IMR-90 (cell line): ENCODE data around the gene GARS1. TPM values are rescaled to one million over a fixed set of nuclear protein-coding genes. Genes with fewer than 3 reads are reported as not detected.

Experiments used
- ATAC-seq: fragments of 200-7000 bp; cut with Tn5 transposase; 2 replicates; pipeline ENCODE4 v1.9.1; 2020; ENCODE audit warnings: low read depth, mild to moderate bottlenecking, moderate library complexity
- BruUV-seq: library from RNA; stranded (reverse); fragments of 400-500 nt; replicated peaks from 2 replicates; lab custom pipeline; 2021; lab: Mats Ljungman, UMichigan
- CTCF ChIA-PET: fragments of 300-600 bp; formaldehyde crosslinking; extraction: SDS; loops from one replicate; lab custom pipeline; 2021; ENCODE audit warnings: antibody characterized with exemption; lab: Yijun Ruan, JAX
- POLR2A ChIA-PET: fragments of 300-600 bp; sonication (Branson Sonifier 250); formaldehyde crosslinking; loops from one replicate; lab custom pipeline; 2022; ENCODE audit warnings: antibody characterized with exemption; ENCODE audit not compliant: unreplicated experiment; lab: Charles Lee
- DNase-seq: peaks from one replicate; pipeline ENCODE4 v3.0.0; 2013
- H2AFZ ChIP-seq: replicated peaks from 2 replicates; pipeline ENCODE3; 2013; ENCODE audit warnings: low read length, mild to moderate bottlenecking; ENCODE audit not compliant: poor library complexity
- H2AK5ac ChIP-seq: 2 replicates; pipeline ENCODE4 v1.6.1; 2013; ENCODE audit warnings: low read depth, low read length, inconsistent platforms
- H2AK9ac ChIP-seq: replicated peaks from 2 replicates; pipeline ENCODE3; 2013; ENCODE audit warnings: mild to moderate bottlenecking, low read depth, low read length, moderate library complexity; ENCODE audit not compliant: poor library complexity
- H2BK120ac ChIP-seq: 2 replicates; pipeline ENCODE4 v1.6.1; 2013; ENCODE audit warnings: low read depth, low read length, inconsistent platforms
- H2BK15ac ChIP-seq: 3 replicates; pipeline ENCODE4 v1.6.1; 2013; ENCODE audit warnings: low read depth, low read length, inconsistent platforms
- H2BK20ac ChIP-seq: 2 replicates; pipeline ENCODE4 v1.6.1; 2013; ENCODE audit warnings: low read depth, mild to moderate bottlenecking, inconsistent platforms, low read length, moderate library complexity
- H2BK5ac ChIP-seq: 2 replicates; pipeline ENCODE4 v1.6.1; 2013; ENCODE audit warnings: mild to moderate bottlenecking, low read depth, low read length, inconsistent platforms; ENCODE audit not compliant: poor library complexity, severe bottlenecking
- H3K14ac ChIP-seq: replicated peaks from 2 replicates; pipeline ENCODE4 v1.6.1; 2013; ENCODE audit warnings: low read depth, low read length, inconsistent platforms
- H3K18ac ChIP-seq: 2 replicates; pipeline ENCODE4 v1.6.1; 2013; ENCODE audit warnings: low read depth, low read length, control low read depth
- H3K23ac ChIP-seq: 2 replicates; pipeline ENCODE4 v1.6.1; 2013; ENCODE audit warnings: low read depth, low read length, inconsistent platforms
- H3K27ac ChIP-seq: 2 replicates; pipeline ENCODE4 v1.5.1; 2013; ENCODE audit warnings: mild to moderate bottlenecking, control low read depth, low read length; ENCODE audit not compliant: insufficient read depth
- H3K27me3 ChIP-seq: 2 replicates; pipeline ENCODE4 v1.6.1; 2013; ENCODE audit warnings: low read length; ENCODE audit not compliant: control insufficient read depth, insufficient read depth
- H3K36me3 ChIP-seq: 2 replicates; pipeline ENCODE4 v1.6.1; 2013; ENCODE audit warnings: low read length, mixed read lengths; ENCODE audit not compliant: control insufficient read depth, insufficient read depth
- H3K4ac ChIP-seq: 2 replicates; pipeline ENCODE4 v1.6.1; 2013; ENCODE audit warnings: low read depth, low read length, inconsistent platforms
- H3K4me1 ChIP-seq: 2 replicates; pipeline ENCODE4 v1.6.1; 2013; ENCODE audit warnings: low read length, mixed read lengths; ENCODE audit not compliant: control insufficient read depth, insufficient read depth
- H3K4me2 ChIP-seq: 2 replicates; pipeline ENCODE4 v1.6.1; 2013; ENCODE audit warnings: low read depth, mild to moderate bottlenecking, control low read depth, low read length, moderate library complexity
- H3K4me3 ChIP-seq: 2 replicates; pipeline ENCODE4 v1.5.1; 2013; ENCODE audit warnings: low read depth, mild to moderate bottlenecking, control low read depth, low read length, moderate library complexity; ENCODE audit not compliant: insufficient read depth
- H3K56ac ChIP-seq: 2 replicates; pipeline ENCODE4 v1.6.1; 2013; ENCODE audit warnings: low read length, inconsistent platforms; ENCODE audit not compliant: insufficient read depth; ENCODE audit errors: extremely low read depth
- H3K79me1 ChIP-seq, 2 experiments: 2 replicates each; pipeline ENCODE4 v1.6.1; 2013; ENCODE audit warnings: low read length in 2 of 2, inconsistent platforms in 1 of 2, low read depth in 1 of 2
- H3K9ac ChIP-seq: 2 replicates; pipeline ENCODE4 v1.6.1; 2013; ENCODE audit warnings: low read depth, low read length, control low read depth
- H3K9me1 ChIP-seq: 2 replicates; pipeline ENCODE4 v1.6.1; 2013; ENCODE audit warnings: low read length, inconsistent platforms; ENCODE audit not compliant: insufficient read depth
- H3K9me3 ChIP-seq: 2 replicates; pipeline ENCODE4 v1.6.1; 2013; ENCODE audit warnings: low read length; ENCODE audit not compliant: control insufficient read depth, insufficient read depth
- H4K20me1 ChIP-seq: 2 replicates; pipeline ENCODE4 v1.6.1; 2013; ENCODE audit warnings: low read length, inconsistent platforms; ENCODE audit not compliant: insufficient read depth
- H4K5ac ChIP-seq: 2 replicates; pipeline ENCODE4 v1.6.1; 2013; ENCODE audit warnings: mild to moderate bottlenecking, low read depth, low read length, control low read depth
- H4K8ac ChIP-seq, 2 experiments: 2 replicates each; pipeline ENCODE4 v1.6.1; 2013; ENCODE audit warnings: low read depth in 2 of 2, low read length in 2 of 2, control low read depth in 1 of 2, inconsistent platforms in 1 of 2
- H4K91ac ChIP-seq: 2 replicates; pipeline ENCODE4 v1.6.1; 2013; ENCODE audit warnings: low read depth, low read length, inconsistent platforms; ENCODE audit not compliant: insufficient read depth
- BHLHE40 ChIP-seq: fragments of 150-350 bp; IDR thresholded peaks from 2 replicates; pipeline ENCODE4 v1.6.1; 2016; ENCODE audit warnings: mild to moderate bottlenecking, low read depth, low read length
- CEBPB ChIP-seq: IDR thresholded peaks from 2 replicates; pipeline ENCODE4 v1.6.1; 2012; ENCODE audit warnings: low read depth, low read length, improper control_type of control experiment
- CHD1 ChIP-seq: IDR thresholded peaks from 2 replicates; pipeline ENCODE4 v1.6.1; 2012; ENCODE audit warnings: low read depth, low read length, improper control_type of control experiment
- CTCF ChIP-seq: conservative IDR thresholded peaks from 2 replicates; pipeline ENCODE4 v1.5.1; 2012; ENCODE audit warnings: mild to moderate bottlenecking, low read depth, low read length, improper control_type of control experiment
- ELK1 ChIP-seq: fragments of 150-350 bp; IDR thresholded peaks from 2 replicates; pipeline ENCODE4 v1.6.1; 2016; ENCODE audit warnings: low read depth, mild to moderate bottlenecking, low read length, moderate library complexity, borderline replicate concordance
- FOS ChIP-seq: fragments of 150-350 bp; IDR thresholded peaks from 2 replicates; pipeline ENCODE4 v1.6.1; 2016; ENCODE audit warnings: low read depth, low read length
- MAFK ChIP-seq: IDR thresholded peaks from 2 replicates; pipeline ENCODE4 v1.6.1; 2012; ENCODE audit warnings: low read depth, low read length, improper control_type of control experiment
- MAZ ChIP-seq: IDR thresholded peaks from 2 replicates; pipeline ENCODE4 v1.6.1; 2012; ENCODE audit warnings: low read depth, mild to moderate bottlenecking, low read length, improper control_type of control experiment, moderate library complexity, borderline replicate concordance
- MXI1 ChIP-seq: IDR thresholded peaks from 2 replicates; pipeline ENCODE4 v1.6.1; 2012; ENCODE audit warnings: low read depth, mild to moderate bottlenecking, low read length, moderate library complexity, borderline replicate concordance
- NFE2L2 ChIP-seq: fragments of 150-350 bp; IDR thresholded peaks from 2 replicates; pipeline ENCODE4 v1.6.1; 2016; ENCODE audit warnings: low read depth, mild to moderate bottlenecking, low read length
- POLR2A ChIP-seq: IDR thresholded peaks from 2 replicates; pipeline ENCODE4 v1.6.1; 2012; ENCODE audit warnings: mild to moderate bottlenecking, low read depth, low read length
- RAD21 ChIP-seq: IDR thresholded peaks from 2 replicates; pipeline ENCODE4 v1.6.1; 2012; ENCODE audit warnings: low read length, improper control_type of control experiment
- RCOR1 ChIP-seq: IDR thresholded peaks from 2 replicates; pipeline ENCODE4 v1.6.1; 2012; ENCODE audit warnings: mild to moderate bottlenecking, low read length, improper control_type of control experiment; ENCODE audit not compliant: insufficient replicate concordance
- RFX5 ChIP-seq: IDR thresholded peaks from 2 replicates; pipeline ENCODE4 v1.8.0; 2012; ENCODE audit warnings: low read depth, mild to moderate bottlenecking, low read length, moderate library complexity
- SMC3 ChIP-seq: fragments of 150-350 bp; IDR thresholded peaks from 2 replicates; pipeline ENCODE4 v1.6.1; 2016; ENCODE audit warnings: low read depth, mild to moderate bottlenecking, antibody characterized with exemption, low read length, moderate library complexity
- USF2 ChIP-seq: fragments of 150-350 bp; IDR thresholded peaks from 2 replicates; pipeline ENCODE4 v1.6.1; 2017; ENCODE audit warnings: mild to moderate bottlenecking, antibody characterized with exemption, low read length, low read depth
- WGBS, 2 experiments: methylation state at CpG; one replicate each; pipeline versions ENCODE4 v1.1.5 to v1.1.7; 2013; ENCODE audit warnings: missing lambda C conversion rate in 2 of 2; ENCODE audit not compliant: insufficient read length in 1 of 2; ENCODE audit errors: extremely low coverage in 2 of 2; 5-methylcytosine and 5-hydroxymethylcytosine counted together
- dilution Hi-C: fragments of 300-500 bp; cut with HindIII; formaldehyde crosslinking; loops from one replicate; pipeline ENCODE4 v1.14.3; 2018; ENCODE audit warnings: low sequenced_read_pairs; ENCODE audit not compliant: unreplicated experiment
- in situ Hi-C: fragments of 300-500 bp; cut with MboI; formaldehyde crosslinking; loops from 3 replicates; pipeline ENCODE4 v1.14.3; 2019; ENCODE audit warnings: low sequenced_read_pairs, inconsistent platforms, mixed read lengths
- intact Hi-C: fragments of 100-400 bp; cut with micrococcal nuclease; formaldehyde crosslinking; loops from 2 replicates; pipeline ENCODE4 v1.10.0; 2022
- polyA plus RNA-seq, 3 experiments: library from polyadenylated mRNA; depleted of rRNA; stranded (reverse); fragments of >200 nt; gene quantifications; 2 replicates each; pipeline ENCODE4 v1.2.3, GENCODE V29; 2012; ENCODE audit warnings: low replicate concordance in 1 of 3
- total RNA-seq: library from RNA; depleted of rRNA; stranded (reverse); fragments of >200 nt; gene quantifications from 2 replicates; pipeline ENCODE4 v1.2.3, GENCODE V29; 2012

The GARS1 gene
- total and polyA plus RNA-seq, 2 of the 4 experiments (the other 2 are of a cell fraction) = 105 to 551 TPM

GRCh38 chr7:30650421-30650808 is 55.7 kb downstream of the GARS1 start:
- no peak overlapping the region for H2AK5ac ChIP-seq
- H2BK120ac ChIP-seq = no peak overlapping the region
- BruUV-seq = no TSS peak
- no peak overlapping the region for H3K9ac ChIP-seq
- H4K5ac ChIP-seq = no peak overlapping the region
- no peaks in the 10 kb centered on the region for H3K4me1 ChIP-seq
- H3K27ac ChIP-seq = no peak overlapping the region
- H3K4me2 ChIP-seq = no peak overlapping the region
- ChIA-PET CTCF (no interaction called here), POLR2A (no interaction called here)
- DNase-seq (no peak), ATAC-seq (no peak)
- no peak overlapping the region for H3K14ac ChIP-seq
- intact Hi-C loops (no loop called here), in situ Hi-C loops (no loop called here), dilution Hi-C loops (no loop called here)
- H3K18ac ChIP-seq = no peak overlapping the region
- no peaks in the 10 kb centered on the region for H3K9me3 ChIP-seq
- WGBS, 2 experiments = 86% methylated on average over 6 of the region's 7 CpGs; no CpG with 5 or more reads in 1 of the 2 experiments
- no peak overlapping the region for H3K4ac ChIP-seq
- H4K91ac ChIP-seq = no peak overlapping the region
- no peak overlapping the region for H3K4me3 ChIP-seq
- no peaks in the 10 kb centered on the region for H3K9me1 ChIP-seq
- no peaks in the 10 kb centered on the region for H3K79me1 ChIP-seq
- H2BK5ac ChIP-seq = no peak overlapping the region
- no peak overlapping the region for H2AK9ac ChIP-seq
- H2BK20ac ChIP-seq = no peak overlapping the region
- no peak for TF ChIP-seq MAZ
- no peak for TF ChIP-seq CHD1
- no peak for TF ChIP-seq SMC3
- no peak for TF ChIP-seq BHLHE40
- no peak for TF ChIP-seq NFE2L2
- TF ChIP-seq RAD21 = no peak
- TF ChIP-seq MXI1 = no peak
- no peak for TF ChIP-seq RFX5
- no peak for TF ChIP-seq USF2
- no peak for TF ChIP-seq MAFK
- TF ChIP-seq ELK1 = no peak
- no peak for TF ChIP-seq POLR2A
- no peak for TF ChIP-seq CTCF
- no peak for TF ChIP-seq FOS
- TF ChIP-seq CEBPB = no peak
- TF ChIP-seq RCOR1 = no peak
- no peak overlapping the region for H2BK15ac ChIP-seq
- no peak overlapping the region for H3K56ac ChIP-seq
- H4K8ac ChIP-seq = no peak overlapping the region
- H3K27me3 ChIP-seq = no peaks in the 10 kb centered on the region; the same call in 1 of the 2 replicates
- no peak overlapping the region for H3K23ac ChIP-seq
- H3K36me3 ChIP-seq = no peaks in the 10 kb centered on the region; the same call in 1 of the 2 replicates
- H4K20me1 ChIP-seq = no peaks in the 10 kb centered on the region
- H2AFZ ChIP-seq = no peak overlapping the region
